H1 (cell line): ENCODE results near the gene INTS7. TPM values are rescaled to one million over a fixed set of nuclear protein-coding genes. Genes with fewer than 3 reads are reported as not detected.

ENCODE experiments used
- CTCF ChIA-PET: fragments of 300-600 bp; sonication (Branson Sonifier 250); formaldehyde crosslinking; loops from one replicate; lab custom pipeline; 2021; ENCODE audit not compliant: partially characterized antibody; lab: Charles Lee
- POLR2A ChIA-PET: fragments of 300-600 bp; sonication (Branson Sonifier 250); formaldehyde crosslinking; loops from one replicate; lab custom pipeline; 2021; ENCODE audit warnings: inconsistent platforms; ENCODE audit not compliant: partially characterized antibody; lab: Charles Lee
- DNase-seq, 2 experiments: peaks; one replicate each; pipeline versions ENCODE4 v3.0.0 to v3.0.0-alpha.2; 2010 to 2022; ENCODE audit warnings: low spot score in 2 of 2, low read depth in 1 of 2, mixed read lengths in 1 of 2
- FAIRE-seq: peaks from 2 replicates; lab custom pipeline; 2011; peaks lifted over from hg19 to GRCh38; lab: Jason Lieb, UNC
- H2AFZ ChIP-seq: 2 replicates; pipeline ENCODE4 v1.8.1; 2012; ENCODE audit warnings: low read length, inconsistent platforms
- H2AK5ac ChIP-seq: 2 replicates; pipeline ENCODE4 v1.6.1; 2013; ENCODE audit warnings: low read depth, low read length
- H2BK120ac ChIP-seq: replicated peaks from 2 replicates; pipeline ENCODE3; 2013; ENCODE audit warnings: low read depth, low read length, inconsistent platforms
- H2BK12ac ChIP-seq: 2 replicates; pipeline ENCODE4 v1.6.1; 2013; ENCODE audit warnings: low read depth, low read length
- H2BK15ac ChIP-seq: 2 replicates; pipeline ENCODE4 v1.6.1; 2013; ENCODE audit warnings: low read length
- H2BK20ac ChIP-seq: 2 replicates; pipeline ENCODE4 v1.6.1; 2013; ENCODE audit warnings: low read length
- H2BK5ac ChIP-seq: 2 replicates; pipeline ENCODE4 v1.6.1; 2013; ENCODE audit warnings: low read depth, low read length
- H3K14ac ChIP-seq: 2 replicates; pipeline ENCODE4 v1.6.1; 2013; ENCODE audit warnings: inconsistent platforms; ENCODE audit not compliant: insufficient read length
- H3K18ac ChIP-seq: 2 replicates; pipeline ENCODE4 v1.6.1; 2013; ENCODE audit warnings: low read length; ENCODE audit errors: extremely low read depth
- H3K23ac ChIP-seq: 2 replicates; pipeline ENCODE4 v1.6.1; 2013; ENCODE audit warnings: inconsistent platforms; ENCODE audit not compliant: insufficient read length
- H3K23me2 ChIP-seq: 2 replicates; pipeline ENCODE4 v1.6.1; 2013; ENCODE audit warnings: low read depth, low read length
- H3K27ac ChIP-seq: 2 replicates; pipeline ENCODE4 v1.6.1; 2011; ENCODE audit warnings: low read depth, low read length, inconsistent platforms
- H3K27me3 ChIP-seq, 4 experiments: replicated peaks in 1 of 4; 1 replicate in 1 of 4; 2 replicates in 3 of 4; pipeline versions ENCODE4 v1.6.1 to v1.8.1; 2011 to 2013; ENCODE audit warnings: low read length in 3 of 4, mild to moderate bottlenecking in 3 of 4, inconsistent platforms in 2 of 4, mixed read lengths in 2 of 4, moderate library complexity in 1 of 4; ENCODE audit not compliant: control insufficient read depth in 3 of 4, insufficient read depth in 3 of 4; ENCODE audit errors: extremely low read depth in 1 of 4
- H3K36me3 ChIP-seq, 4 experiments: 2 replicates each; pipeline versions ENCODE4 v1.6.1 to v1.8.1; 2011 to 2013; ENCODE audit warnings: mild to moderate bottlenecking in 4 of 4, low read length in 3 of 4, moderate library complexity in 2 of 4, control low read depth in 1 of 4, inconsistent platforms in 1 of 4; ENCODE audit not compliant: insufficient read depth in 4 of 4, control insufficient read depth in 2 of 4
- H3K4ac ChIP-seq: replicated peaks from 2 replicates; pipeline ENCODE3; 2013; ENCODE audit warnings: low read length, low read depth, mixed read lengths, inconsistent platforms; ENCODE audit not compliant: insufficient read length
- H3K4me1 ChIP-seq, 4 experiments: replicated peaks in 1 of 4; 1 replicate in 1 of 4; 2 replicates in 3 of 4; pipeline versions ENCODE4 v1.6.1 to v1.8.1; 2011 to 2013; ENCODE audit warnings: low read length in 3 of 4, inconsistent platforms in 2 of 4, mixed read lengths in 1 of 4; ENCODE audit not compliant: insufficient read depth in 4 of 4, control insufficient read depth in 3 of 4
- H3K4me2 ChIP-seq, 2 experiments: 2 replicates each; pipeline versions ENCODE4 v1.6.1 to v1.8.1; 2011 to 2013; ENCODE audit warnings: low read depth in 2 of 2, low read length in 2 of 2, control low read depth in 1 of 2, inconsistent platforms in 1 of 2, mild to moderate bottlenecking in 1 of 2; ENCODE audit not compliant: insufficient read depth in 1 of 2
- H3K4me3 ChIP-seq, 4 experiments: fragments of 200-600, 300-600 bp in 1 of 4; sonication (generic), shearing (Covaris generic), sonication (Bioruptor Twin) in 1 of 4; 2 replicates each; pipeline versions ENCODE4 v1.5.1 to v1.8.1; 2011 to 2016; ENCODE audit warnings: low read length in 4 of 4, low read depth in 3 of 4, control low read depth in 2 of 4, inconsistent platforms in 2 of 4, mild to moderate bottlenecking in 2 of 4, mixed read lengths in 1 of 4, moderate library complexity in 1 of 4; ENCODE audit not compliant: insufficient read depth in 2 of 4; ENCODE audit errors: extremely low read depth in 1 of 4
- H3K56ac ChIP-seq: replicated peaks from 2 replicates; pipeline ENCODE3; 2013; ENCODE audit warnings: low read depth, mild to moderate bottlenecking, mixed read lengths, low read length, inconsistent platforms; ENCODE audit not compliant: insufficient read length
- H3K79me1 ChIP-seq: 2 replicates; pipeline ENCODE4 v1.6.1; 2013; ENCODE audit warnings: low read depth, low read length, control low read depth
- H3K79me2 ChIP-seq, 2 experiments: 2 replicates each; pipeline versions ENCODE4 v1.6.1 to v1.8.1; 2012 to 2013; ENCODE audit warnings: low read length in 2 of 2, mild to moderate bottlenecking in 2 of 2, inconsistent platforms in 1 of 2; ENCODE audit not compliant: insufficient read depth in 2 of 2, control insufficient read depth in 1 of 2
- H3K9ac ChIP-seq, 4 experiments: replicated peaks in 1 of 4; 1 replicate in 1 of 4; 2 replicates in 3 of 4; pipeline versions ENCODE4 v1.6.1 to v1.8.1; 2011 to 2013; ENCODE audit warnings: low read depth in 3 of 4, low read length in 3 of 4, control low read depth in 2 of 4, mild to moderate bottlenecking in 2 of 4, moderate library complexity in 2 of 4, inconsistent platforms in 1 of 4; ENCODE audit errors: extremely low read depth in 1 of 4
- H3K9me3 ChIP-seq, 2 experiments: 2 replicates each; pipeline versions ENCODE4 v1.6.1 to v1.8.1; 2012 to 2013; ENCODE audit warnings: mild to moderate bottlenecking in 2 of 2, moderate library complexity in 2 of 2, control low read depth in 1 of 2, inconsistent platforms in 1 of 2, low read depth in 1 of 2, low read length in 1 of 2, mixed read lengths in 1 of 2; ENCODE audit not compliant: insufficient read depth in 2 of 2
- H4K20me1 ChIP-seq, 2 experiments: replicated peaks in 1 of 2; 2 replicates each; pipeline versions ENCODE3 to v1.8.1; 2011 to 2013; ENCODE audit warnings: inconsistent platforms in 2 of 2, low read length in 2 of 2, mild to moderate bottlenecking in 1 of 2; ENCODE audit not compliant: insufficient read depth in 2 of 2, control insufficient read depth in 1 of 2
- H4K5ac ChIP-seq: 2 replicates; pipeline ENCODE4 v1.6.1; 2013; ENCODE audit warnings: low read length, low read depth, mixed read lengths, inconsistent platforms; ENCODE audit not compliant: insufficient read length
- H4K8ac ChIP-seq: 2 replicates; pipeline ENCODE4 v1.8.0; 2013; ENCODE audit warnings: mild to moderate bottlenecking, moderate library complexity, low read length, inconsistent platforms; ENCODE audit not compliant: insufficient read depth; ENCODE audit errors: extremely low read depth
- H4K91ac ChIP-seq: replicated peaks from 2 replicates; pipeline ENCODE3; 2013; ENCODE audit warnings: low read length, mixed read lengths, inconsistent platforms; ENCODE audit not compliant: insufficient read length
- BRCA1 ChIP-seq: IDR thresholded peaks from 2 replicates; pipeline ENCODE4 v1.6.1; 2012; ENCODE audit warnings: low read depth, low read length, improper control_type of control experiment
- KDM4A ChIP-seq: IDR thresholded peaks from one replicate; pipeline ENCODE4 v1.7.1; 2012; ENCODE audit warnings: low read depth, mild to moderate bottlenecking, moderate library complexity, low read length, inconsistent platforms; ENCODE audit not compliant: severe bottlenecking
- POLR2A ChIP-seq, 2 experiments: IDR thresholded peaks; 1 replicate in 1 of 2; 2 replicates in 1 of 2; pipeline ENCODE4 v1.6.1; 2011; ENCODE audit warnings: low read depth in 2 of 2, low read length in 2 of 2, mild to moderate bottlenecking in 2 of 2; ENCODE audit errors: control extremely low read depth in 1 of 2
- POLR2AphosphoS5 ChIP-seq: IDR thresholded peaks from 2 replicates; pipeline ENCODE4 v1.6.1; 2011; ENCODE audit warnings: low read depth, low read length
- RAD21 ChIP-seq, 2 experiments: IDR thresholded peaks in 1 of 2; conservative IDR thresholded peaks in 1 of 2; 2 replicates each; pipeline ENCODE4 v1.6.1; 2011; ENCODE audit warnings: low read depth in 2 of 2, low read length in 2 of 2, improper control_type of control experiment in 1 of 2, inconsistent platforms in 1 of 2, mild to moderate bottlenecking in 1 of 2, moderate library complexity in 1 of 2
- RFX5 ChIP-seq: IDR thresholded peaks from 2 replicates; pipeline ENCODE4 v1.6.1; 2011; ENCODE audit warnings: low read depth, low read length, improper control_type of control experiment, borderline replicate concordance
- WGBS, 2 experiments: shearing (Covaris generic) in 1 of 2; methylation state at CpG; one replicate each; pipeline versions ENCODE4 v1.1.6 to v1.1.7; 2013 to 2015; ENCODE audit warnings: low lambda C conversion rate in 2 of 2, mixed read lengths in 2 of 2, inconsistent platforms in 1 of 2, low coverage in 1 of 2, missing lambda C conversion rate in 1 of 2; ENCODE audit not compliant: insufficient replicate concordance in 2 of 2, insufficient coverage in 1 of 2, insufficient read length in 1 of 2; ENCODE audit errors: extremely low coverage in 1 of 2, missing lambda C conversion rate in 1 of 2; 5-methylcytosine and 5-hydroxymethylcytosine counted together
- polyA plus RNA-seq, 7 experiments: library from polyadenylated mRNA; depleted of rRNA in 3 of 7; stranded (reverse) in 5 of 7; unstranded in 2 of 7; fragments of >200 nt in 5 of 7; fragments of 200-250 nt in 2 of 7; gene quantifications; 1 replicate in 5 of 7; 2 replicates in 1 of 7; 4 replicates in 1 of 7; pipeline versions ENCODE4 v1.2.1 to v1.2.3, GENCODE V29; 2011 to 2013; ENCODE audit warnings: missing spikeins in 2 of 7, mixed read lengths in 2 of 7
- total RNA-seq: library from RNA; stranded (reverse); fragmentation: NEBNext Ultra II Directional; extraction: Animal tissue kit (Norgen Biotek cat#: 25700); gene quantifications from 2 replicates; pipeline ENCODE4 v1.2.1, GENCODE V29; 2021

INTS7 gene
- total and polyA plus RNA-seq, 2 of the 8 experiments (the other 6 are each of a cell fraction or from before 2014, with no cell fraction given) = 15.2 to 22.4 TPM

- no peak overlapping the region for H3K27ac ChIP-seq
- POLR2A ChIA-PET = interaction anchor here (0.6 to 1.2 kb wide), 3 partner anchors 9 to 12 kb away, joined by 3 read pairs; no protein-coding TSS in a partner anchor
These were observed 5.5 kb upstream of the INTS7 start for GRCh38 chr1:212040629-212041412.

More at GRCh38 chr1:212040629-212041412, 5.5 kb upstream of the INTS7 start:
- Histone ChIP-seq H2BK15ac (no peak overlapping the region), H3K23me2 (0 out of 2 replicates have a peak, but pooled peaks cover 1% of the 10 kb centered on the region), H3K9me3 (no peaks in the 10 kb centered on the region), H2BK20ac (no peak overlapping the region), H2AFZ (no peak overlapping the region), H3K4me1 (peaks cover 0 to 3% (median 0%) of the 10 kb centered on the region in 4 experiments; a peak in 1 of 7 replicates), H2AK5ac (no peak overlapping the region), H3K4me2 (no peak overlapping the region), H3K27me3 (no peaks in the 10 kb centered on the region), H3K4ac (no peak overlapping the region), H3K4me3 (no peak overlapping the region), H4K5ac (no peak overlapping the region), H3K9ac (no peak overlapping the region), H3K79me1 (peaks cover 3% of the 10 kb centered on the region), H2BK5ac (no peak overlapping the region), H3K14ac (no peak overlapping the region), H4K8ac (no peak overlapping the region), H3K36me3 (peaks cover 0 to 51% (median 10%) of the 10 kb centered on the region in 4 experiments; a peak in 6 of 8 replicates), H3K56ac (no peak overlapping the region), H4K20me1 (peaks cover 5 to 16% of the 10 kb centered on the region in 2 experiments), H2BK120ac (no peak overlapping the region), H3K79me2 (peaks cover 18 to 89% of the 10 kb centered on the region in 2 experiments; a peak in 3 of 4 replicates), H4K91ac (no peak overlapping the region), H3K18ac (no peak overlapping the region), H3K23ac (no peak overlapping the region), H2BK12ac (no peak overlapping the region)
- 89% methylated on average over 5 of the region's 5 CpGs; no CpG with 5 or more reads in 1 of the 2 experiments for WGBS, 2 experiments
- FAIRE-seq = no peak
- no peak for TF ChIP-seq BRCA1
- no peak; the same call in 1 of the 2 replicates for TF ChIP-seq POLR2AphosphoS5
- no peak for TF ChIP-seq RFX5
- no peak for TF ChIP-seq RAD21 (IDR thresholded peaks at IDR 0.05 in 1 of 2, conservative IDR thresholded peaks at IDR 0.05 in 1 of 2; ENCODE audit: low read depth in 2 of 2, low read length in 2 of 2)
- TF ChIP-seq KDM4A = no peak
- TF ChIP-seq POLR2A (IDR thresholded peaks at IDR 0.05; ENCODE audit: control extremely low read depth in 1 of 2, low read depth in 2 of 2, low read length in 2 of 2) = no peak
- DNase-seq = no peak
- CTCF ChIA-PET = interaction anchor here (0.6 to 3.5 kb wide), 9 partner anchors 8 to 398 kb away, joined by 3 to 14 read pairs (median 3); no protein-coding TSS in a partner anchor
